Adrenal gland (tissue), 12 donors: ENCODE results near the gene ZNF808. TPM values are rescaled to one million over a fixed set of nuclear protein-coding genes. Genes with fewer than 3 reads are reported as not detected.

Experiments
- DNase-seq, 7 donors: peaks; one replicate each; pipeline ENCODE4 v3.0.0-alpha.2; 2019 to 2020
- H3K27ac ChIP-seq, 5 donors: fragments of 200-600 bp; sonication (generic) in 4 of 5; 1 replicate in 3 of 5; 2 replicates in 2 of 5; pipeline versions ENCODE4 v1.5.1 to v1.8.0; 2016 to 2020; ENCODE audit warnings: mild to moderate bottlenecking in 1 of 5
- H3K27me3 ChIP-seq: fragments of 200-600 bp; 2 replicates; pipeline ENCODE4 v1.8.0; 2021
- H3K36me3 ChIP-seq, 2 donors: fragments of 200-600 bp; replicated peaks in 1 of 2; 1 replicate in 1 of 2; 2 replicates in 1 of 2; pipeline versions ENCODE4 v1.5.1 to v1.8.0; 2018 to 2022
- H3K4me1 ChIP-seq, 2 donors: fragments of 200-600 bp; replicated peaks in 1 of 2; 1 replicate in 1 of 2; 2 replicates in 1 of 2; pipeline versions ENCODE4 v1.5.1 to v1.8.0; 2018 to 2021
- H3K4me3 ChIP-seq, 4 donors: fragments of 200-600 bp; sonication (generic) in 3 of 4; one replicate each; pipeline ENCODE4 v1.5.1; 2016 to 2018
- H3K9me3 ChIP-seq, 3 donors: fragments of 200-600 bp; sonication (generic) in 1 of 3; replicated peaks in 1 of 3; 1 replicate in 2 of 3; 2 replicates in 1 of 3; pipeline versions ENCODE4 v1.5.1 to v1.8.0; 2016 to 2021
- CTCF ChIP-seq, 6 experiments: fragments of 450-650 bp in 4 of 6; fragments of 200-600 bp in 2 of 6; sonication (generic) in 1 of 6; IDR thresholded peaks; 1 replicate in 5 of 6; 2 replicates in 1 of 6; pipeline versions ENCODE4 v1.5.1 to v1.8.0; 2016 to 2021; ENCODE audit warnings: antibody characterized with exemption in 6 of 6, mild to moderate bottlenecking in 2 of 6, moderate library complexity in 1 of 6
- POLR2A ChIP-seq, 2 donors: fragments of 450-650 bp; IDR thresholded peaks; one replicate each; pipeline ENCODE4 v1.6.1; 2017; ENCODE audit warnings: antibody characterized with exemption in 2 of 2, mild to moderate bottlenecking in 2 of 2, moderate library complexity in 1 of 2
- WGBS, 4 donors: extraction: QIAGEN DNeasy Blood & Tissue Kit in 2 of 4; methylation state at CpG; one replicate each; pipeline versions ENCODE4 v1.1.5 to v1.1.7; 2013 to 2017; 5-methylcytosine and 5-hydroxymethylcytosine counted together
- intact Hi-C, 2 donors: fragments of 100-400 bp; cut with DNase I; formaldehyde crosslinking; loops; one replicate each; pipeline versions ENCODE4 v1.14.1 to v1.15.0; 2022 to 2023
- polyA plus RNA-seq, 3 donors: library from polyadenylated mRNA; stranded (reverse); fragments of 200-250 nt in 2 of 3; fragments of 350-450 nt in 1 of 3; fragmentation: Illumina TruSeq in 1 of 3; extraction: RNeasy Lipid Tissue Mini Kit (QIAGEN cat#74804) in 1 of 3; gene quantifications; one replicate each; pipeline ENCODE4 v1.2.3, GENCODE V29; 2013 to 2014
- total RNA-seq, 9 donors: library from RNA; depleted of rRNA in 4 of 9; stranded (reverse); fragments of >200 nt in 4 of 9; fragments of 120-200 nt in 1 of 9; fragmentation: NEBNext Ultra II Directional in 1 of 9; extraction: Animal tissue kit (Norgen Biotek cat#: 25700) in 1 of 9; gene quantifications; one replicate each; pipeline versions ENCODE4 v1.1.0 to v1.2.4, GENCODE V29; 2013 to 2023
- donor health status: healthy with polysubstance abuse.
- donor health status: Bipolar disorder and iron deficiency.
- donor health status: DM: yes; HTN: yes; CAD: no.
- donor health status: DM: no; HTN: no; CAD: no.
- donor health status: DM: no; HTN: no; CAD: no.
- donor health status: DM: yes; HTN: yes; CAD: no.

The ZNF808 gene
- total and polyA plus RNA-seq, 12 donors: 1.6 to 28.8 (median 14.2) TPM

GRCh38 chr19:52570000-52570861 is 42.8 kb downstream of the ZNF808 start, which contains the start of gene ZNF701:
ZNF701 (plus strand) TSS chr19:52570287; CDS start chr19:52574148, 3,861 bp downstream.
- Histone ChIP-seq H3K27ac (peak within 1 kb of the TSS; percentile 64 to 89 (median 73)), H3K4me1 (peaks cover 0 to 3% of the 10 kb centered on the region in 2 donors), H3K4me3 (peak within 1 kb of the TSS; percentile 54 to 78 (median 66)), H3K27me3 (no peaks in the 10 kb centered on the region), H3K36me3 (peaks cover 0 to 13% of the 10 kb centered on the region in 2 donors), H3K9me3 (peaks cover 0 to 14% (median 0%) of the 10 kb centered on the region in 3 donors)
- DNase-seq: peak; percentile 94 to 98 (median 96)
- 0 to 1% (median 0%) methylated on average over 35 to 57 of the region's 57 CpGs for WGBS, 4 donors
- intact Hi-C loops: no loop called here
- peak; percentile 66 to 88 for TF ChIP-seq POLR2A (IDR thresholded peaks at IDR 0.05)
- TF ChIP-seq CTCF (IDR thresholded peaks at IDR 0.05): peak in 5 of 6 experiments; percentile 8 to 30 (median 27)

- WGBS, 4 donors: 40 to 69% (median 55%) methylated on average over 33 to 39 of the region's 39 CpGs
- peaks cover 0 to 18% of the 10 kb centered on the region in 2 donors for H3K36me3 ChIP-seq
- H3K4me1 ChIP-seq: no peaks in the 10 kb centered on the region
- H3K27me3 ChIP-seq: no peaks in the 10 kb centered on the region
- peaks cover 0 to 4% (median 0%) of the 10 kb centered on the region in 3 donors for H3K9me3 ChIP-seq
- TF ChIP-seq CTCF (IDR thresholded peaks at IDR 0.05): no peak
- no peak for TF ChIP-seq POLR2A (IDR thresholded peaks at IDR 0.05)
- intact Hi-C loops: no loop called here
- H3K27ac ChIP-seq: no peak overlapping the region
- no peak overlapping the region for H3K4me3 ChIP-seq
- DNase-seq: peak in 1 of 7 donors; percentile 52
Measured at GRCh38 chr19:52584736-52585440, 57.4 kb downstream of the ZNF808 start.

GRCh38 chr19:52585604-52586003 is 58.1 kb downstream of the ZNF808 start:
- H3K27ac ChIP-seq: no peak overlapping the region
- H3K4me3 ChIP-seq: no peak overlapping the region
- DNase-seq: peak in 1 of 7 donors; percentile 46
- H3K4me1 ChIP-seq: no peaks in the 10 kb centered on the region
- peaks cover 0 to 18% of the 10 kb centered on the region in 2 donors for H3K36me3 ChIP-seq
- H3K27me3 ChIP-seq: no peaks in the 10 kb centered on the region
- H3K9me3 ChIP-seq: peaks cover 0 to 4% (median 0%) of the 10 kb centered on the region in 3 donors
- intact Hi-C loops: no loop called here
- TF ChIP-seq CTCF (IDR thresholded peaks at IDR 0.05) (no peak), POLR2A (IDR thresholded peaks at IDR 0.05) (no peak)
- 84 to 91% (median 88%) methylated on average over 6 of the region's 6 CpGs for WGBS, 4 donors

- TF ChIP-seq POLR2A (IDR thresholded peaks at IDR 0.05): no peak
- no peak for TF ChIP-seq CTCF (IDR thresholded peaks at IDR 0.05)
- Histone ChIP-seq H3K9me3 (no peaks in the 10 kb centered on the region), H3K4me3 (no peak overlapping the region), H3K4me1 (no peaks in the 10 kb centered on the region), H3K27me3 (no peaks in the 10 kb centered on the region), H3K36me3 (no peaks in the 10 kb centered on the region), H3K27ac (no peak overlapping the region)
- intact Hi-C loops: no loop called here
- 91 to 95% (median 93%) methylated on average over 5 of the region's 5 CpGs for WGBS, 4 donors
- peak in 1 of 7 donors; percentile 50 for DNase-seq
Measured at GRCh38 chr19:52590728-52591127, 63.3 kb downstream of the ZNF808 start.
